GM23248 (cell line): Measurements from ENCODE around the gene KRT15. TPM values are rescaled to one million over a fixed set of nuclear protein-coding genes. Genes with fewer than 3 reads are reported as not detected.

ENCODE experiments used
- DNase-seq: peaks from one replicate; pipeline ENCODE4 v3.0.0-alpha.2; 2015
- H2AFZ ChIP-seq: fragments of 200-600 bp; sonication (generic); 2 replicates; pipeline ENCODE4 v1.6.1; 2016; ENCODE audit warnings: antibody characterized with exemption
- H3F3A ChIP-seq: fragments of 200-600 bp; sonication (generic); 2 replicates; pipeline ENCODE4 v1.6.1; 2016; ENCODE audit warnings: mild to moderate bottlenecking, antibody characterized with exemption, mixed run types; ENCODE audit not compliant: insufficient read depth
- H3K27ac ChIP-seq: fragments of 200-600 bp; sonication (generic); 2 replicates; pipeline ENCODE4 v1.5.1; 2016; ENCODE audit warnings: mild to moderate bottlenecking
- H3K27me3 ChIP-seq: fragments of 200-600 bp; sonication (generic); replicated peaks from 2 replicates; pipeline ENCODE4 v1.6.1; 2016; ENCODE audit warnings: mild to moderate bottlenecking; ENCODE audit not compliant: insufficient read depth
- H3K36me3 ChIP-seq: fragments of 200-600 bp; sonication (generic); 2 replicates; pipeline ENCODE4 v1.6.1; 2016; ENCODE audit warnings: low read depth, mild to moderate bottlenecking
- H3K4me1 ChIP-seq: fragments of 200-600 bp; sonication (generic); 2 replicates; pipeline ENCODE4 v1.6.1; 2016; ENCODE audit warnings: mild to moderate bottlenecking; ENCODE audit not compliant: insufficient read depth
- H3K4me2 ChIP-seq: fragments of 200-600 bp; sonication (generic); one replicate; pipeline ENCODE4 v1.6.1; 2016; ENCODE audit warnings: mild to moderate bottlenecking; ENCODE audit not compliant: unreplicated experiment
- H3K4me3 ChIP-seq: fragments of 200-600 bp; sonication (generic); 2 replicates; pipeline ENCODE4 v1.5.1; 2016; ENCODE audit warnings: mild to moderate bottlenecking
- H3K79me2 ChIP-seq: fragments of 200-600 bp; sonication (generic); 2 replicates; pipeline ENCODE4 v1.6.1; 2016; ENCODE audit warnings: mild to moderate bottlenecking; ENCODE audit not compliant: insufficient read depth
- H3K9ac ChIP-seq: fragments of 200-600 bp; sonication (generic); 2 replicates; pipeline ENCODE4 v1.6.1; 2016; ENCODE audit warnings: mild to moderate bottlenecking
- H3K9me2 ChIP-seq: fragments of 200-600 bp; sonication (generic); 2 replicates; pipeline ENCODE4 v1.6.1; 2016; ENCODE audit warnings: mixed run types, mild to moderate bottlenecking, moderate library complexity; ENCODE audit not compliant: insufficient read depth
- H3K9me3 ChIP-seq: fragments of 200-600 bp; sonication (generic); one replicate; pipeline ENCODE4 v1.6.1; 2017; ENCODE audit warnings: low read depth
- H4K20me1 ChIP-seq: fragments of 200-600 bp; sonication (generic); 2 replicates; pipeline ENCODE4 v1.6.0; 2016; ENCODE audit not compliant: insufficient read depth
- EZH2 ChIP-seq: fragments of 200-600 bp; sonication (generic); IDR thresholded peaks from 2 replicates; pipeline ENCODE4 v1.6.1; 2018; ENCODE audit warnings: antibody characterized with exemption, mild to moderate bottlenecking; ENCODE audit not compliant: insufficient read depth, poor library complexity, severe bottlenecking
- EZH2phosphoT487 ChIP-seq: fragments of 200-600 bp; sonication (generic); IDR thresholded peaks from 2 replicates; pipeline ENCODE4 v1.6.1; 2018; ENCODE audit warnings: antibody characterized with exemption, moderate library complexity, mild to moderate bottlenecking, low read depth; ENCODE audit not compliant: insufficient read depth
- WGBS, 2 experiments: methylation state at CpG; one replicate each; pipeline ENCODE4 v1.1.6; 2015 to 2017; ENCODE audit warnings: low lambda C conversion rate in 2 of 2, low coverage in 1 of 2; ENCODE audit errors: missing lambda C conversion rate in 2 of 2; 5-methylcytosine and 5-hydroxymethylcytosine counted together
- in situ Hi-C: fragments of 300-500 bp; cut with MboI; formaldehyde crosslinking; loops from 2 replicates; pipeline ENCODE4 v1.15.0; 2020
- polyA plus RNA-seq: library from polyadenylated mRNA; unstranded; fragments of >200 nt; fragmentation: Nextera tagmentation; extraction: Ambion mirVana; gene quantifications from 2 replicates; pipeline ENCODE4 v1.2.1, GENCODE V29; 2016
- total RNA-seq: library from RNA; depleted of rRNA; stranded (reverse); fragments of >200 nt; shearing (Covaris generic); gene quantifications from 2 replicates; pipeline ENCODE4 v1.2.3, GENCODE V29; 2014

KRT15 gene
- total and polyA plus RNA-seq, 2 experiments from 2014 or later: 0.65 to 2.3 TPM

DNA sequence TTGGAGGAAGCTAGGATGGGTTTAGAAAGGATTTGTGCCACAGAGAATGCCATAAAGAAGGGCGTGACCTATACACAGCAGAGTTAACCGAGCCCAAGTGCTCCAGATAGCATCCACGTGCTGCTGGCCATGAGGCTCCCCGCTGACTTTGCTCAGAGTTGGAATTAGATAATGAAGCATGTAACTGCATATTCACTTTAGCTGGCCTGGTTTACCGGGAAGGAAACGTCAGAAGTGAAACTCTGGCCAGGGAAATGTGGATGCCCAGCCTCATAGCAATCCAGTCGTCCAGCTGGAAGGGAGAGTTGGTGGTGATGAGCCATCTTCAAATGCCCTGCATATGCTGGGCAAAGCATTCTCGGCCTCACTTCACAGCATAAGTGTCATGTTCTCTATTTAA, 43.8 kb downstream of the KRT15 start:
- H3K4me2 ChIP-seq: no peak overlapping the region
- 22 to 27% methylated on average over 8 of the region's 8 CpGs for WGBS, 2 experiments
- no peak overlapping the region for H3K27ac ChIP-seq
- H3K4me3 ChIP-seq: no peak overlapping the region
- no peaks in the 10 kb centered on the region for H3F3A ChIP-seq
- peaks cover 6% of the 10 kb centered on the region; the same call in 1 of the 2 replicates for H3K27me3 ChIP-seq
- TF ChIP-seq EZH2: no peak
- H3K36me3 ChIP-seq: no peaks in the 10 kb centered on the region
- no peaks in the 10 kb centered on the region for H4K20me1 ChIP-seq
- in situ Hi-C loops: no loop called here
- H3K9me2 ChIP-seq: no peaks in the 10 kb centered on the region
- no peaks in the 10 kb centered on the region for H3K4me1 ChIP-seq
- peaks cover 2% of the 10 kb centered on the region for H3K9me3 ChIP-seq
- no peak overlapping the region for H3K9ac ChIP-seq
- DNase-seq: peak; percentile 54
- H3K79me2 ChIP-seq: no peaks in the 10 kb centered on the region
- no peak overlapping the region for H2AFZ ChIP-seq

DNA sequence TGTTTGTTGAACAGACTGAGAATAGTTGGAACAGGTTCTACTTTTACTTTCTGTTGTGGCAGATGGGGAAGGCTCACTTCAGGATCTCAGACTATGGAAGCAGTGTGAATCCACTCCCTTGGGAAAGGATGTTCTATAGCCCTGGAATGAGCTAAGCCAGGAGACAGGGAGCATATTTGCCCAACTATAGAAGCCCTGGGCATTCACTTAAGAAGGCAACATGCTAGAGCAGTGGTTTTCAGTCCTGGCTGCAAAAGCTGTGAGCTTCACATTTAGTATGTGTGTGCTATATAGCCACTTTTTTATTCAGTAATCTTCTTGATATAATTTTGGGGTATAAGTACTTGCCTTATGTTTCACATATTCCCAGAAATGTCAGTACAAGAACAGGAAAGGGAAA, 50.3 kb downstream of the KRT15 start:
- Histone ChIP-seq H2AFZ (no peak overlapping the region), H3K4me2 (no peak overlapping the region), H3F3A (0 out of 2 replicates have a peak, but pooled peaks cover 3% of the 10 kb centered on the region), H3K27ac (no peak overlapping the region), H3K27me3 (peaks cover 8% of the 10 kb centered on the region; the same call in 1 of the 2 replicates), H3K9ac (no peak overlapping the region), H3K79me2 (no peaks in the 10 kb centered on the region), H3K4me3 (no peak overlapping the region), H3K9me2 (no peaks in the 10 kb centered on the region), H3K36me3 (no peaks in the 10 kb centered on the region), H4K20me1 (no peaks in the 10 kb centered on the region), H3K9me3 (peaks cover 2% of the 10 kb centered on the region), H3K4me1 (peaks cover 12% of the 10 kb centered on the region)
- in situ Hi-C loops: no loop called here
- no peak for DNase-seq
- TF ChIP-seq EZH2phosphoT487 (no peak), EZH2 (no peak)

DNA sequence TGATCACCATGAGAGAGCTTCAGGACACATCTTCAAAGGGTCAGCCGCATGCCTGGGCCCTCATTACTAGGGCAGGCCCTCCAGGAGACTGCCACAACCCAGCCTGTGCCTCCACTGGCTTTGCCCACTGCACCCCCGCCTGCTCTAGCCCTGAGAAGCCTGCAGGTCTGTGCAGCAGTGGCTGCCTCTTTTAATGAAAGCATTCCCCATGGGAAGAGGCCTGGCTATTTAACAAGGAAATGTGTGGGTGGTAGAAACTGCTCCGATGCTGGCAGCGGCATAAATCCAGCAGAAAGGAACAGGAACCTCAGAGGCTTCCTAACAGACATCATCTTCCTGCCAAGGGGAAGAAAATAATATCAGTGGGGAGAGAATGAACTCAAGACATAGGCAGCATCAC, 51.1 kb downstream of the KRT15 start:
- H2AFZ ChIP-seq: no peak overlapping the region
- no peaks in the 10 kb centered on the region for H3K79me2 ChIP-seq
- no peak overlapping the region for H3K27ac ChIP-seq
- H3K27me3 ChIP-seq: peaks cover 12% of the 10 kb centered on the region; the same call in 1 of the 2 replicates
- peaks cover 2% of the 10 kb centered on the region for H3K9me3 ChIP-seq
- 0 out of 2 replicates have a peak, but pooled peaks cover 3% of the 10 kb centered on the region for H3F3A ChIP-seq
- no peaks in the 10 kb centered on the region for H3K9me2 ChIP-seq
- H3K36me3 ChIP-seq: no peaks in the 10 kb centered on the region
- TF ChIP-seq EZH2 (no peak), EZH2phosphoT487 (no peak)
- in situ Hi-C loops: no loop called here
- no peaks in the 10 kb centered on the region for H4K20me1 ChIP-seq
- peak; percentile 56 for DNase-seq
- no peak overlapping the region for H3K9ac ChIP-seq
- WGBS, 2 experiments: 47 to 69% methylated on average over 4 of the region's 4 CpGs
- no peak overlapping the region for H3K4me2 ChIP-seq
- peaks cover 12% of the 10 kb centered on the region for H3K4me1 ChIP-seq
- H3K4me3 ChIP-seq: no peak overlapping the region

DNA sequence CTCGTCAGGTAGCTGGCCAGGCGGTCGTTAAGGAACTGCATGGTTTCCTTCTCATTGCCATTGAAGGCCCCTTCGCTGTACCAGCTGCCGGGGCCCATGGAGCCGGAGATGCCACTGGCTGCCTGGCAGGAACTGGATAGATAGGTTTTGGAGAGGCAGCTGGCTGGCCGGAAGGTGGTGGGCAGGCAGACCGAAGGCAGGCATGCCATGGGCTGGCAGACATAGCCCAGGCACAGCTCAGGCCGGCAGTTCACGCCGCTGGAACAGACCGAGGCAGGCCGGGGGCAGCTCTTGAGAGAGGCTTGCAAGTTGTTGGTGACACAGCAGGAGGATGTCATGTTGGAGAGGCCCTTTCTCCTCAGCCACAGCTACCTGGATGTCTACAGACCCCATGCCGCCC, 51.7 kb downstream of the KRT15 start, which contains the start of gene KRT32:
KRT32 (minus strand) TSS at position 399 of the 400 bp plus-strand sequence; CDS start at position 338, 61 bp downstream.
- H3K4me2 ChIP-seq: no peak within 1 kb of the TSS
- H3K9ac ChIP-seq: no peak within 1 kb of the TSS
- no peak within 1 kb of the TSS for H3K4me3 ChIP-seq
- H3K9me2 ChIP-seq: no peaks in the 10 kb centered on the region
- H3K27me3 ChIP-seq: peaks cover 15% of the 10 kb centered on the region; the same call in 1 of the 2 replicates
- H3K9me3 ChIP-seq: peaks cover 2% of the 10 kb centered on the region
- DNase-seq: no peak
- no peaks in the 10 kb centered on the region for H3K36me3 ChIP-seq
- no peak within 1 kb of the TSS for H3K27ac ChIP-seq
- H4K20me1 ChIP-seq: no peaks in the 10 kb centered on the region
- TF ChIP-seq EZH2 (no peak), EZH2phosphoT487 (no peak)
- H2AFZ ChIP-seq: no peak within 1 kb of the TSS
- in situ Hi-C loops: no loop called here
- 93% methylated on average over 14 of the region's 14 CpGs for WGBS, 2 experiments
- 0 out of 2 replicates have a peak, but pooled peaks cover 3% of the 10 kb centered on the region for H3F3A ChIP-seq
- H3K4me1 ChIP-seq: peaks cover 12% of the 10 kb centered on the region
- no peaks in the 10 kb centered on the region for H3K79me2 ChIP-seq

DNA sequence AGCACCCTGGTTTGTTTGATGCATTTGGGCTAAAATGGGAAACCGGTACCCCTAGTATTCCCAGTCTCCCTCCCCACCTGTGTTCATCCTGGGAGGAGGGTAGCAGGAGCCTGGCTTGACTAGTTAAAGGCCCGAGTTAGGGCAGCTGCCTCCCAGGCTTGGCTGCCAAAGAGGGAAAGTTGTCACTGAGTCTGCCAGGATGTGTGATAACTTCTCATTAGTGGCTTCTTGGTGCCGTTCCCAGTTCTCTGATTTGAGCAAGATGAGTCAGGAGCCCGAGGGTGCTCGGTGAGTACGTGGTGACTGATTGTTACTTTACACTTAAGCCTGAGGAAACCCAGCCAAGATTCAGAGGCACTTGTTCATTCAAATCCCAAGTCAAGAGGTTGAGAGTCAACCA, 54.0 kb downstream of the KRT15 start:
- Histone ChIP-seq H3K79me2 (no peaks in the 10 kb centered on the region), H3K9me3 (no peaks in the 10 kb centered on the region), H2AFZ (no peak overlapping the region), H3K4me2 (no peak overlapping the region), H3K4me1 (peaks cover 12% of the 10 kb centered on the region), H3F3A (0 out of 2 replicates have a peak, but pooled peaks cover 3% of the 10 kb centered on the region), H4K20me1 (no peaks in the 10 kb centered on the region), H3K27me3 (peaks cover 27% of the 10 kb centered on the region; the same call in 1 of the 2 replicates), H3K36me3 (no peaks in the 10 kb centered on the region), H3K9ac (no peak overlapping the region), H3K9me2 (no peaks in the 10 kb centered on the region), H3K27ac (no peak overlapping the region), H3K4me3 (no peak overlapping the region)
- in situ Hi-C loops: no loop called here
- WGBS, 2 experiments: 8 to 12% methylated on average over 6 of the region's 6 CpGs
- peak; percentile 99 for DNase-seq
- TF ChIP-seq EZH2 (no peak), EZH2phosphoT487 (peak; percentile 78; the same call in 1 of the 2 replicates)
